ENCODE results near the gene RAB26.

Gene RAB26

DNA sequence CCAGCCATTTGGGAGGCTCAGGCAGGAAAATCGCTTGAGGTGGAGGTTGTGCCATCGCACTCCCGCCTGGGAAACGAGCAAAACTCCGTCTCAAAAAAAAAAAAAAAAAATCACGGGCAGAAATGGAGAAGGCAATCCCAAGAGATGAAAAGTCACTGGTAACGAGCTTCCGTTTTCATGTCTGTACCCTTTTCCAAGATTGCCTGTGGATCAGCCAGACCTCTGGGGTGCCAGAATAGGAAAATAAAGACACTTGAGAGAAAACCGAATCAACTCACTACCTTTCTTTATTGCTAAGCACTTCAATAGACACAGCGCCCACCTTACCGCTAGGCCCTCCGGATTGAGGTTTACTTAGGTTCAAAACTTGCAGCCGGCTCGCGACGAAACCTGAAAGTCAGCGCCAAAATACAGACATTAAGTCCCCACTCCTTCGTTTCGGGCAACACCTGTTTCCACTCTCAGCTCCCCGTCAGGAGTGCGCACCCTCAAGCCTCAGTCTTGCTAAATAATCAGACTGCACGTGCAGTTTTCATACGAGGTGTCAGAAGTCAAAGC, 6.2 kb downstream of the RAB26 start:
- Histone ChIP-seq H3K9me3 (ENCODE audit: low read length) (no peaks in the 10 kb centered on the region), H3K4me3 (ENCODE audit: low read length) (peak overlapping the region; percentile 84), H3K27me3 (ENCODE audit: insufficient read depth, low read length) (no peaks in the 10 kb centered on the region), H3K36me3 (ENCODE audit: insufficient read depth, low read length) (peaks cover 14% of the 10 kb centered on the region), H2AFZ (ENCODE audit: low read depth, low read length) (no peak overlapping the region), H3K4me1 (ENCODE audit: insufficient read depth, low read length) (peaks cover 63% of the 10 kb centered on the region)

- Histone ChIP-seq H3K4me3 (ENCODE audit: low read length) (peak within 1 kb of the TSS; percentile 84), H3K27me3 (ENCODE audit: insufficient read depth, low read length) (no peaks in the 10 kb centered on the region), H3K9me3 (ENCODE audit: low read length) (no peaks in the 10 kb centered on the region), H2AFZ (ENCODE audit: low read depth, low read length) (no peak within 1 kb of the TSS), H3K36me3 (ENCODE audit: insufficient read depth, low read length) (peaks cover 14% of the 10 kb centered on the region), H3K4me1 (ENCODE audit: insufficient read depth, low read length) (peaks cover 70% of the 10 kb centered on the region)
Measured at GRCh38 chr16:2155091-2155950, 6.9 kb downstream of the RAB26 start, which contains the start of gene TRAF7. TRAF7 (plus strand) TSS chr16:2155782; CDS start chr16:2163921, 8,139 bp downstream.

DNA sequence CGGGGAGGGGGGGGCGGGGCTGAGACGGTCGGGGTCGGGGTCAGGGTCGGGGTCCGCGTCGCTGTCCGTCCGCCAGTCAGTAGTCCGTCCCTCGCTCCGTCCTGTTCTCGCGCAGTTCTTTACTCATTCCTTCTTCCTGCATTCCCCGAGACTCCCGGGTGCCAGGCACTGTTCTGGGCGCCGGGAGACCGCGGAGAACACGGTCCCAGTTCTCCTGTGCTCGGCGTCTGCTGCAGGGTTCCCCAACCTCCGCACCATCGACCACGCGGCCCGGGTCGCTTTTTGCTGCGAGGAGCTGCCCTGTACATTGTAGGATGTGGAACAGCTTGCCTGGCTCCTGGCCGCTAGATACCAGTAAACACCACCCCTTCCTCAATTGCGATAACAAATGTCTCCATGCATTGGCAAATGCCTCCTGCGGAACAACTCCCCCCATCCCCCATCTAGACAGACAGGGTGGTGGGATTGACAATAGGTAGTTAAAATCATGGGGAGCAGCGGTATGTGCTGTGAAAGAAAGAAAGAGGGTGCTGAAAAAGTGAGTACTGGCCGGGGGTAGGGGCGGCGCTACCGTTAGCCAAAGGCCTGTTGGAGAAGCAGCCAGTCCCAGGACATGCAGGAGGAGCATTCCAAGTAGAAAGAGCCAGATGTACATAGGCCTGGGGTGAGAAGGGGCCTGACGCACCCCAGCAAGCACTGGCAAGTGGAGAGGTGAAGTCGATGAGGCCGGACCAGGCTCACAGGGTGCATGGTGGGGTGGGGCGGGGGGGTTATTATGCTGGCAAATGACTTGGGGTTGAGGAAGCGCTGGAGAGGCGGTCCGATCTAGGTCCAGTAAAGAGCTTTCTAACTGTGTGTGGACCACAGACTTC, 7.8 kb downstream of the RAB26 start:
- Histone ChIP-seq H3K27me3 (ENCODE audit: insufficient read depth, low read length) (no peaks in the 10 kb centered on the region), H3K4me3 (ENCODE audit: low read length) (peak overlapping the region; percentile 82), H2AFZ (ENCODE audit: low read depth, low read length) (no peak overlapping the region), H3K36me3 (ENCODE audit: insufficient read depth, low read length) (peaks cover 14% of the 10 kb centered on the region), H3K9me3 (ENCODE audit: low read length) (no peaks in the 10 kb centered on the region), H3K4me1 (ENCODE audit: insufficient read depth, low read length) (peaks cover 72% of the 10 kb centered on the region)

- Histone ChIP-seq H2AFZ (ENCODE audit: low read depth, low read length) (no peak overlapping the region), H3K9me3 (ENCODE audit: low read length) (no peaks in the 10 kb centered on the region), H3K4me3 (ENCODE audit: low read length) (peak overlapping the region; percentile 82), H3K36me3 (ENCODE audit: insufficient read depth, low read length) (peaks cover 9% of the 10 kb centered on the region), H3K27me3 (ENCODE audit: insufficient read depth, low read length) (no peaks in the 10 kb centered on the region), H3K4me1 (ENCODE audit: insufficient read depth, low read length) (peaks cover 66% of the 10 kb centered on the region)
Measured at GRCh38 chr16:2156849-2157224, 8.4 kb downstream of the RAB26 start.

DNA sequence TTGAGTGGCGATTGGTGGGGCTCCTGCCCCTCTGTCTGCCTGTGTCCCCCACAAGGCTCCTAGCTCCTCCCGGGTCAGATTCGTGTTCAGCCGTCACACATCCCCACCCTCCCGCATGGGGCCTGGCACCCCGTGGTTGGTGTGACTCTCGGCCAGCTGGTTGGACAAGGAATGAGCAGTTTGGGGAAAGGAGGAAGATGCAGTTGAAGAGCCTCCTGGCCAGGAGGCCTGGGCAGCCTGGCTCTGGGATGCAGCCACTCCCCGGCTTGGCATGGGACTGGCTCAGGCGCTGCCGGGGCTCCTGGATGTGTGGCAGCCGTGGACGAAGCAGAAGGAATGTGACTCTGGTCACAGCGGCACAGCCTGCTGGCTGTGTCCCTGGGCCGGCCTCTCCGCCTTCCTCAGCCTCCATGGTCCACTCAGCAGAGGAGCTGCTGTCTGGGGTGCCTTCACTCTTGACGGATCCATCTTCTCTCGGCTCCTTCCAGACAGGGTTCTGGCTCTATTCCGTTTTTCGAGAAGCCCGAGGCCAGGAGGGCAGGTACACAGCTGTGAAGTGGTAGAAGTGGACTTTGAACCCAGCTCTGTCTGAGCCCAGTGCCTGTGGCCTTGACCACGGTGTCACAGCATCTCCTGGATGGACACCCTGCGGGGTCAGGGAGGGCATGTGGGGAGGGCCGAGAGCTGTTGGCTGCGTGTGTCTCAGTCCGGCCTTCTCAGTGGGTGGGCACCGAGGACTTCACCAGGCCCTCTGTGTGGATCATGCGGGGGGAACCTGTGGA, 9.2 kb downstream of the RAB26 start:
- H3K36me3 ChIP-seq (ENCODE audit: insufficient read depth, low read length): peaks cover 8% of the 10 kb centered on the region
- peaks cover 65% of the 10 kb centered on the region for H3K4me1 ChIP-seq (ENCODE audit: insufficient read depth, low read length)
- no peaks in the 10 kb centered on the region for H3K9me3 ChIP-seq (ENCODE audit: low read length)
- no peaks in the 10 kb centered on the region for H3K27me3 ChIP-seq (ENCODE audit: insufficient read depth, low read length)
- no peak overlapping the region for H3K4me3 ChIP-seq (ENCODE audit: low read length)
- H2AFZ ChIP-seq (ENCODE audit: low read depth, low read length): no peak overlapping the region

DNA sequence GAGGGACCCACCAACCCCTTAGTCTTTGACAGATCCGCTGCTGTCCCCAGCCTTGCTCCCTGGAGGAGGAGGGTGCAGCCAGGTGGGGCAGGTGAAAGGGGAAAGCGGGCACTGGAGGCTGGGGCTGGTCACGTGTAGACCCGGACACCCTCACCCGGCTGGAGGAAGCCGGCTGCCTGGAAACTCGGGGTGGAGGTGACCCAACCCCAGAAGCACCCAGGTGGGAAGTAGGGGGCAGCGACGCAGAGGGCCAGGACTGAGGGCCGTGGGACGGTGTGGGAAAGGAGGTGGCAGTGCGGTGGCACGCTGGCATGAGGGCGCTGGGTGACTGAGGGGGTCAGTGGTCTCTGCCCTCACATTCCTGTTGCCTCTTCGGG, 9.8 kb downstream of the RAB26 start:
- Histone ChIP-seq H3K27me3 (ENCODE audit: insufficient read depth, low read length) (no peaks in the 10 kb centered on the region), H3K4me3 (ENCODE audit: low read length) (no peak overlapping the region), H3K36me3 (ENCODE audit: insufficient read depth, low read length) (peaks cover 3% of the 10 kb centered on the region), H3K4me1 (ENCODE audit: insufficient read depth, low read length) (peaks cover 60% of the 10 kb centered on the region), H3K9me3 (ENCODE audit: low read length) (no peaks in the 10 kb centered on the region), H2AFZ (ENCODE audit: low read depth, low read length) (no peak overlapping the region)

- no peaks in the 10 kb centered on the region for H3K27me3 ChIP-seq (ENCODE audit: insufficient read depth, low read length)
- no peak overlapping the region for H2AFZ ChIP-seq (ENCODE audit: low read depth, low read length)
- H3K9me3 ChIP-seq (ENCODE audit: low read length): no peaks in the 10 kb centered on the region
- no peaks in the 10 kb centered on the region for H3K36me3 ChIP-seq (ENCODE audit: insufficient read depth, low read length)
- H3K4me1 ChIP-seq (ENCODE audit: insufficient read depth, low read length): peaks cover 49% of the 10 kb centered on the region
- H3K4me3 ChIP-seq (ENCODE audit: low read length): peak overlapping the region; percentile 6
Measured at GRCh38 chr16:2159175-2159838, 10.9 kb downstream of the RAB26 start.

- H3K4me3 ChIP-seq (ENCODE audit: low read length): no peak overlapping the region
- H3K36me3 ChIP-seq (ENCODE audit: insufficient read depth, low read length): peaks cover 6% of the 10 kb centered on the region
- H3K27me3 ChIP-seq (ENCODE audit: insufficient read depth, low read length): no peaks in the 10 kb centered on the region
- peaks cover 43% of the 10 kb centered on the region for H3K4me1 ChIP-seq (ENCODE audit: insufficient read depth, low read length)
- H2AFZ ChIP-seq (ENCODE audit: low read depth, low read length): no peak overlapping the region
- H3K9me3 ChIP-seq (ENCODE audit: low read length): no peaks in the 10 kb centered on the region
Measured at GRCh38 chr16:2160915-2161551, 12.6 kb downstream of the RAB26 start.

- Histone ChIP-seq H3K27me3 (ENCODE audit: insufficient read depth, low read length) (no peaks in the 10 kb centered on the region), H3K4me1 (ENCODE audit: insufficient read depth, low read length) (peaks cover 37% of the 10 kb centered on the region), H3K9me3 (ENCODE audit: low read length) (no peaks in the 10 kb centered on the region), H3K4me3 (ENCODE audit: low read length) (no peak overlapping the region), H3K36me3 (ENCODE audit: insufficient read depth, low read length) (peaks cover 10% of the 10 kb centered on the region), H2AFZ (ENCODE audit: low read depth, low read length) (no peak overlapping the region)
Measured at GRCh38 chr16:2161911-2162310, 13.5 kb downstream of the RAB26 start.

DNA sequence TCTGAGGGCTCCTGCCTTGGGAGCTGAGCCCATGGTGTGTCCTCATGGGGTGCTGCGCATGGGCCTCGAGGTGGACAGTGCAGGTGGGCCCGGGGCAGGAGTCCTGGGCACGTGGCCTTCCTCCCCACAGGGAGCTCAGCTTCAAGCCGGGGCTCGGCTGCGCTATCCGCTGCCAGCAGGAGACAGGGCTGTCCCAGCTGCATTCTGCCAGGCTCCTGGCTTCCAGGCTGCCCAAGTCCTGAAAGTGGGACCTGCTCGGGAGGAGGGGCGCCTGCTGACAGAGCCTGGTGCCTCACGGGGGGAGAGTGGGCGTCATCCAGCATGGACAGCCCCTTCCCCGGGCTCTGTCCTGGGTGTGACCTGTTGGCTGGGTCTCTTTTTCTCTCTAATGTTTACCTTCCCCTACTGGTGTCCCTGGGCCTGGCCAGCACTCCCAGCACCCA, 14.3 kb downstream of the RAB26 start:
- H3K4me3 ChIP-seq (ENCODE audit: low read length): no peak overlapping the region
- H2AFZ ChIP-seq (ENCODE audit: low read depth, low read length): no peak overlapping the region
- no peaks in the 10 kb centered on the region for H3K27me3 ChIP-seq (ENCODE audit: insufficient read depth, low read length)
- no peaks in the 10 kb centered on the region for H3K9me3 ChIP-seq (ENCODE audit: low read length)
- peaks cover 14% of the 10 kb centered on the region for H3K36me3 ChIP-seq (ENCODE audit: insufficient read depth, low read length)
- H3K4me1 ChIP-seq (ENCODE audit: insufficient read depth, low read length): peaks cover 29% of the 10 kb centered on the region

GRCh38 chr16:2163211-2163881, 14.9 kb downstream of the RAB26 start:
- peaks cover 21% of the 10 kb centered on the region for H3K36me3 ChIP-seq (ENCODE audit: insufficient read depth, low read length)
- no peaks in the 10 kb centered on the region for H3K27me3 ChIP-seq (ENCODE audit: insufficient read depth, low read length)
- no peak overlapping the region for H3K4me3 ChIP-seq (ENCODE audit: low read length)
- peaks cover 23% of the 10 kb centered on the region for H3K4me1 ChIP-seq (ENCODE audit: insufficient read depth, low read length)
- H2AFZ ChIP-seq (ENCODE audit: low read depth, low read length): no peak overlapping the region
- H3K9me3 ChIP-seq (ENCODE audit: low read length): no peaks in the 10 kb centered on the region
